ENCODE results near the gene CRYBA2. TPM values are rescaled to one million over a fixed set of nuclear protein-coding genes. Genes with fewer than 3 reads are reported as not detected.

The CRYBA2 gene
- total RNA-seq, 1 donor from 2014 or later = not detected

GRCh38 chr2:218963601-218964000 lies 29.6 kb downstream of the CRYBA2 start:
- intact Hi-C loops (cut with micrococcal nuclease) = no loop called here
- Histone ChIP-seq H3K9me3 (replicated peaks) (no peaks in the 10 kb centered on the region), H3K27ac (replicated peaks) (no peak overlapping the region), H3K36me3 (no peaks in the 10 kb centered on the region), H3K4me1 (peaks cover 24% of the 10 kb centered on the region), H3K27me3 (ENCODE audit: low read depth) (peaks cover 100% of the 10 kb centered on the region), H3K4me3 (no peak overlapping the region)
- TF ChIP-seq CTCF (IDR thresholded peaks at IDR 0.05; ENCODE audit: borderline replicate concordance) = no peak
- DNase-seq = no peak

- H3K4me1 ChIP-seq = peaks cover 24% of the 10 kb centered on the region
- H3K36me3 ChIP-seq = no peaks in the 10 kb centered on the region
- TF ChIP-seq CTCF (IDR thresholded peaks at IDR 0.05; ENCODE audit: borderline replicate concordance) = no peak
- intact Hi-C loops (cut with micrococcal nuclease) = no loop called here
- peak; percentile 66 for DNase-seq
- H3K27me3 ChIP-seq (ENCODE audit: low read depth) = peaks cover 100% of the 10 kb centered on the region
- H3K4me3 ChIP-seq = no peak overlapping the region
- no peaks in the 10 kb centered on the region for H3K9me3 ChIP-seq (replicated peaks)
- H3K27ac ChIP-seq (replicated peaks) = no peak overlapping the region
These were observed 30.2 kb downstream of the CRYBA2 start for GRCh38 chr2:218962859-218963492.

GRCh38 chr2:218961651-218962570 lies 31.3 kb downstream of the CRYBA2 start:
- no peaks in the 10 kb centered on the region for H3K36me3 ChIP-seq
- DNase-seq = no peak
- H3K9me3 ChIP-seq (replicated peaks) = no peaks in the 10 kb centered on the region
- no peak overlapping the region for H3K27ac ChIP-seq (replicated peaks)
- peaks cover 100% of the 10 kb centered on the region for H3K27me3 ChIP-seq (ENCODE audit: low read depth)
- peaks cover 24% of the 10 kb centered on the region for H3K4me1 ChIP-seq
- no peak overlapping the region for H3K4me3 ChIP-seq
- intact Hi-C loops (cut with micrococcal nuclease) = no loop called here
- no peak for TF ChIP-seq CTCF (IDR thresholded peaks at IDR 0.05; ENCODE audit: borderline replicate concordance)

- Histone ChIP-seq H3K4me3 (no peak overlapping the region), H3K9me3 (replicated peaks) (no peaks in the 10 kb centered on the region), H3K27me3 (ENCODE audit: low read depth) (peaks cover 100% of the 10 kb centered on the region), H3K4me1 (peaks cover 24% of the 10 kb centered on the region), H3K36me3 (no peaks in the 10 kb centered on the region), H3K27ac (replicated peaks) (no peak overlapping the region)
- no peak for DNase-seq
- no peak for TF ChIP-seq CTCF (IDR thresholded peaks at IDR 0.05; ENCODE audit: borderline replicate concordance)
- intact Hi-C loops (cut with micrococcal nuclease) = no loop called here
These were observed 32.0 kb downstream of the CRYBA2 start for GRCh38 chr2:218961229-218961628.

- intact Hi-C loops (cut with micrococcal nuclease) = no loop called here
These were observed 32.7 kb downstream of the CRYBA2 start for GRCh38 chr2:218960309-218961165.

More at GRCh38 chr2:218960309-218961165, 32.7 kb downstream of the CRYBA2 start:
- TF ChIP-seq CTCF (IDR thresholded peaks at IDR 0.05; ENCODE audit: borderline replicate concordance) = no peak
- no peaks in the 10 kb centered on the region for H3K36me3 ChIP-seq
- no peak overlapping the region for H3K27ac ChIP-seq (replicated peaks)
- no peak for DNase-seq
- peaks cover 24% of the 10 kb centered on the region for H3K4me1 ChIP-seq
- H3K4me3 ChIP-seq = no peak overlapping the region
- peaks cover 100% of the 10 kb centered on the region for H3K27me3 ChIP-seq (ENCODE audit: low read depth)
- H3K9me3 ChIP-seq (replicated peaks) = no peaks in the 10 kb centered on the region

All from left ventricle myocardium inferior (tissue), 1 donor.